BLaER1 treated with 17β-estradiol and CSF1 and Interleukin-3, amounts not matched to agents 10 nM and 100 nM (cell line): Measurements from ENCODE around the gene SLC25A2.
"Not testable (repeated sequence)": the region's sequence is repeated elsewhere in the genome, so short reads cannot be mapped to it uniquely, and the experiment has no call there.

ENCODE experiments used
- H3K27ac ChIP-seq, 11 experiments: shearing (Covaris generic); formaldehyde crosslinking; 2 replicates each; pipeline ENCODE4 v1.8.1; 2022
- H3K27me3 ChIP-seq, 11 experiments: shearing (Covaris generic); formaldehyde crosslinking; 2 replicates each; pipeline ENCODE4 v1.8.1; 2022
- H3K36me3 ChIP-seq, 11 experiments: shearing (Covaris generic); formaldehyde crosslinking; 2 replicates each; pipeline ENCODE4 v1.8.1; 2022
- H3K4me1 ChIP-seq, 10 experiments: shearing (Covaris generic); formaldehyde crosslinking; 2 replicates each; pipeline ENCODE4 v1.8.1; 2022
- H3K4me2 ChIP-seq, 11 experiments: shearing (Covaris generic); formaldehyde crosslinking; 2 replicates each; pipeline ENCODE4 v1.8.1; 2022
- H3K4me3 ChIP-seq, 10 experiments: shearing (Covaris generic); formaldehyde crosslinking; 2 replicates each; pipeline ENCODE4 v1.8.1; 2022
- H3K9ac ChIP-seq, 11 experiments: shearing (Covaris generic); formaldehyde crosslinking; 2 replicates each; pipeline ENCODE4 v1.8.1; 2022
- H3K9me3 ChIP-seq, 11 experiments: shearing (Covaris generic); formaldehyde crosslinking; replicated peaks in 1 of 11; 2 replicates each; pipeline ENCODE4 v1.8.1; 2022
- H4K20me1 ChIP-seq, 11 experiments: shearing (Covaris generic); formaldehyde crosslinking; 2 replicates each; pipeline ENCODE4 v1.8.1; 2022
- Cebpa-rat ChIP-seq, 11 experiments: shearing (Covaris generic); IDR thresholded peaks; 2 replicates each; pipeline ENCODE4 v1.8.1; 2022

The SLC25A2 gene

DNA sequence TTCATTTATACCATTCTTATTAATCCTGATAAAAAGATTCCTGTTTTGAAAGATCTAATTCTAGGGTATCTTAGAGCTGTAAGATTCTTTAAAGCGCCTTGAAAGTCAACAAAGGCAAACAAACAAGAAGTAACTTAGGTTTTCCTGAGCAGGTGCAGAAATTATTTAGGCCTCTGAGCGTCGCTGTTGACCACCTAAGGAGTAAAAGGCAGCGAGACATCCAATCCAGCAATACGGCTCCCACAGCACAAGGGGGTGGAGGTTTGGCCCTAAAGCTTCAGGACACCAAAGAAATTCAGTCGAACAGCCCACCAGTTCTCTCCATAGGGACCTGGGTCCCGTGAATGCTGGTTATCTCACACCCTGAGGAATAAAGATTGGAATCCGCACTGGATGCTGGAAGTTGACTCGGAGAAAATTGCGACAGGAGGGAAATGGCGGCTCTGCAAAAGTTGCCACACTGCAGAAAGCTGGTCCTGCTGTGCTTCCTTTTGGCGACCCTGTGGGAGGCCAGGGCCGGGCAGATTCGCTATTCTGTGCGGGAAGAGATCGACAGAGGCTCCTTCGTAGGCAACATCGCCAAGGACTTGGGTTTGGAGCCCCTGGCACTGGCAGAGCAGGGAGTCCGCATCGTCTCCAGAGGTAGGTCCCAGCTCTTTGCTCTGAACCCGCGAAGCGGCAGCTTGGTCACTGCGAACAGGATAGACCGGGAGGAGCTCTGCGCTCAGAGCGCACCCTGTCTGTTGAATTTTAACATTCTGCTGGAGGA lies 34.9 kb upstream of the SLC25A2 start, which contains the start of gene PCDHGA2:
TSS of gene PCDHGA2 (plus strand) at position 223 of the 769 bp plus-strand sequence.
- Histone ChIP-seq H3K27ac (no peak within 1 kb of the TSS), H3K4me3 (peak within 1 kb of the TSS in 1 of 10 experiments; percentile 29; a peak in 5 of 20 replicates), H3K4me1 (no peaks in the 10 kb centered on the region), H3K9me3 (peaks cover 81 to 100% (median 93%) of the 10 kb centered on the region in 11 experiments), H4K20me1 (no peaks in the 10 kb centered on the region), H3K4me2 (no peak within 1 kb of the TSS), H3K27me3 (no peaks in the 10 kb centered on the region), H3K36me3 (peaks cover 0 to 10% (median 0%) of the 10 kb centered on the region in 11 experiments; a peak in 4 of 22 replicates), H3K9ac (no peak within 1 kb of the TSS)
- no peak for TF ChIP-seq Cebpa-rat (IDR thresholded peaks at IDR 0.05)

DNA sequence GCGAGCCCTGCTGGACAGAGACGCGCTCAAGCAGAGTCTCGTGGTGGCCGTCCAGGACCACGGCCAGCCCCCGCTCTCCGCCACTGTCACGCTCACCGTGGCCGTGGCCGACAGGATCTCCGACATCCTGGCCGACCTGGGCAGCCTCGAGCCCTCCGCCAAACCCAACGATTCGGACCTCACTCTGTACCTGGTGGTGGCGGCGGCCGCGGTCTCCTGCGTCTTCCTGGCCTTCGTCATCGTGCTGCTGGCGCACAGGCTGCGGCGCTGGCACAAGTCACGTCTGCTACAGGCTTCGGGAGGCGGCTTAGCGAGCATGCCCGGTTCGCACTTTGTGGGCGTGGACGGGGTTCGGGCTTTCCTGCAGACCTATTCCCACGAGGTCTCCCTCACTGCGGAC lies 28.7 kb upstream of the SLC25A2 start:
- H3K4me3 ChIP-seq, H3K27ac ChIP-seq, H3K27me3 ChIP-seq, H3K4me1 ChIP-seq, H4K20me1 ChIP-seq, H3K4me2 ChIP-seq, H3K9ac ChIP-seq: not testable (repeated sequence)
- Histone ChIP-seq H3K36me3 (peaks cover 8 to 29% (median 18%) of the 10 kb centered on the region in 11 experiments; a peak in 15 of 22 replicates), H3K9me3 (peaks cover 82 to 100% (median 93%) of the 10 kb centered on the region in 11 experiments)

DNA sequence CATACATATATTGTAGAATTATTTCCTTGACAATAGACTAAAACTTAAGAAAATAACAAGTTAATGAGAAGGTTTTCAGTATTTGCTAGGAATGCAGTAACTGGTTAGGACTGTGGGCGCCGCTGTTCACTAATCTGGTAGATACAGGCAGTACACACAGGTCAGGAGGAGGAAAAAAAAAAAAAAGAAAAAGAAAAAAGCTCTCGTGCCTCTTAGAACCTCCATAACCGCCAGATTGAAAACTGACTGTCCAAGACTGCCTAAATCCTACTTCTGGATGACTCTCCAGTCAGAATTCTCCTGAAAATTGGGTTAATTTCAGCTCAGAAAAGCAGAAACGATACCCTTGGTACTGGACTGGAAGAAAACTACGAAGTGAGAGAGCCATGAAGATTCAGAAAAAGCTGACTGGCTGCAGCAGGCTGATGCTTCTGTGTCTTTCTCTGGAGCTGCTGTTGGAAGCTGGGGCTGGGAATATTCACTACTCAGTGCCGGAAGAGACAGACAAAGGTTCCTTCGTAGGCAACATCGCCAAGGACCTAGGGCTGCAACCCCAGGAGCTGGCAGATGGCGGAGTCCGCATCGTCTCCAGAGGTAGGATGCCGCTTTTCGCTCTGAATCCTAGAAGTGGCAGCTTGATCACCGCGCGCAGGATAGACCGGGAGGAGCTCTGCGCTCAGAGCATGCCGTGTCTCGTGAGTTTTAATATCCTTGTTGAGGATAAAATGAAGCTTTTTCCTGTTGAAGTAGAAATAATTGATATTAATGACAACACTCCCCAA lies 26.6 kb upstream of the SLC25A2 start, which contains the start of gene PCDHGA1:
TSS of gene PCDHGA1 (plus strand) at position 216 of the 782 bp plus-strand sequence.
- H3K4me1 ChIP-seq = peaks cover 0 to 9% (median 4%) of the 10 kb centered on the region in 10 experiments; a peak in 7 of 20 replicates
- H3K4me2 ChIP-seq = no peak within 1 kb of the TSS
- no peaks in the 10 kb centered on the region for H3K27me3 ChIP-seq
- H3K36me3 ChIP-seq = peaks cover 8 to 31% (median 18%) of the 10 kb centered on the region in 11 experiments; a peak in 15 of 22 replicates
- peaks cover 85 to 97% (median 90%) of the 10 kb centered on the region in 11 experiments for H3K9me3 ChIP-seq
- H3K4me3 ChIP-seq = no peak within 1 kb of the TSS
- no peak within 1 kb of the TSS for H3K27ac ChIP-seq
- no peak within 1 kb of the TSS for H3K9ac ChIP-seq
- no peak for TF ChIP-seq Cebpa-rat (IDR thresholded peaks at IDR 0.05)
- no peaks in the 10 kb centered on the region for H4K20me1 ChIP-seq

DNA sequence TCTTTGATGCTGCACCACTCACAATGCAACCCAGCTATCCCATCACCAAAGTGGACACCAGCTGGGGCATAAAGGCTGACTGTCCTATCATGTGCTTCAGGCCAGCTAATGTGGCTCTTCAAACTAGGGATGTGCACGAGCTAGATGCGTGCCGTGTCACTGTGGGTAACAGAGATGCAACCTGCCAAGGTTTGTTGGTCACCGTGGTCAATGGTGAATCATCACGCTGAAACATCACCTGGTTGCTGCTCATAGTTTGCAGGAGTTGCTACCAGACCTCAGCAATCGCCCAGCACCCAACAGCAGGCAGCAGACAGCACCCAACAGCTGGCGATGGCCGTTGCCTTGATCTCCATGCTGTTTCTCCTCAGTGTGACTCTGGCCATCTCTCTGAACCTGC lies 24.4 kb upstream of the SLC25A2 start:
- peaks cover 0 to 9% (median 4%) of the 10 kb centered on the region in 10 experiments; a peak in 7 of 20 replicates for H3K4me1 ChIP-seq
- H3K27ac ChIP-seq = no peak overlapping the region
- no peak overlapping the region for H3K9ac ChIP-seq
- no peaks in the 10 kb centered on the region for H3K27me3 ChIP-seq
- TF ChIP-seq Cebpa-rat (IDR thresholded peaks at IDR 0.05) = no peak
- peaks cover 89 to 98% (median 94%) of the 10 kb centered on the region in 11 experiments for H3K9me3 ChIP-seq
- H3K4me3 ChIP-seq = no peak overlapping the region
- no peaks in the 10 kb centered on the region for H4K20me1 ChIP-seq
- peaks cover 8 to 31% (median 18%) of the 10 kb centered on the region in 11 experiments; a peak in 15 of 22 replicates for H3K36me3 ChIP-seq
- no peak overlapping the region for H3K4me2 ChIP-seq

DNA sequence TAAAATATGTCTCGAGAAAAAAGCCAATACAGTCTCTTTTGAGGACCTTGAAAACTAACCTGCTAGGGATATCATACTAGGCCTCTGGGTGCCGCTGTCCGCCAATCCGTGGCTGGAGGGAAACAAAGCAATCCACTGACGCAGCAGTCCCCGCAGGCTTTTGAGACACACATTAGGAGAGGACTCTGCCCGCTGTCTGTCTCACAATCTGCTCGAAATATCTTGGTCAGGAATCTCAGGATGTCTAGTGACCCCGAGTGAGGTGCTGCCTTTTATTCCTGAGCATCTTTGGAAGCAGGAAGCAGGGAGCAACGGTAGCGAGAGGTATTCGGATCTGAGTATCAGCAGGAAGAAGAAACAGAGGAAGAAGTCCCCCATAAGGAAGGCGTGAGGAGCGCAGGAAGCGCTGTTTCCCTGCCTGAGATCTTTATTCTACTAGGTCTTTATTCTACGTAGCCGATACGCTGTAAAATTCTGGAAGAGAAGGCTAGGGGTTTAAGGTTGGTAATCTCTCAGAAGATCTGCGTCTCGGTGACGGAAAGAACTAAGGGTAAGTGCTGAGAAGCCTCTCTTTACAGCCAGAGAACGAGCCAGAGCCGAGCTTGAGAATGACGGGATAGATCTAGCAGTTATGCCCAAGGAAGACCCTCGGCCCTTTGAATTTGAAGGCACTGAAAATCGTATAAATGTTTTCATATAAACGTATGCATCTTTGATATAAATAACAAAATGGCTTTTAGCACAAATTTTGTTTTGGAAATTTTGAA lies 22.4 kb upstream of the SLC25A2 start:
- no peak for TF ChIP-seq Cebpa-rat (IDR thresholded peaks at IDR 0.05)
- H3K4me3 ChIP-seq = peak overlapping the region; percentile 53 to 66 (median 60)

DNA sequence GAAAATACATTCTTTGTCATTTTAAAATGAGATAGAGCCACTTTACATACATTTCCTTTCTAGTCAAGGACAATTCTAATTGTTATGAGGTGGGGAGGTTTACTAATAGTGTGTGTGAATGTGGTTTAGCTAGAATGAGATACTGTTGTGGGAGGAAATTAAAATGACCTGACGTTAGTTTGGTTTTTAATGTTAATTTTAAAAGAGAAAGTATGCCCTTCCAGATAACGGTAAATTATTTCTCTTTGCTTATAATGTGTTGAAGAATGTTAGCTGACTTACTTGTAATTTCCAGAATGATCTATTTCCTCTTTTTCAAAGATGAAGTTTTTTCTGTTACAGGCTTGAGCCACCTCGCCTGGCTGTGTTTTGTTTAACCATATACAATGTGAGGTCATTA lies 18.4 kb upstream of the SLC25A2 start:
- H3K4me2 ChIP-seq = no peak overlapping the region
- H3K27me3 ChIP-seq = peaks cover 0 to 3% (median 0%) of the 10 kb centered on the region in 11 experiments; a peak in 2 of 22 replicates
- no peak for TF ChIP-seq Cebpa-rat (IDR thresholded peaks at IDR 0.05)
- no peak overlapping the region for H3K9ac ChIP-seq
- H3K9me3 ChIP-seq = peaks cover 88 to 98% (median 93%) of the 10 kb centered on the region in 11 experiments
- H4K20me1 ChIP-seq = no peaks in the 10 kb centered on the region
- H3K4me1 ChIP-seq = peaks cover 0 to 9% (median 6%) of the 10 kb centered on the region in 10 experiments; a peak in 8 of 20 replicates
- H3K27ac ChIP-seq = no peak overlapping the region
- no peak overlapping the region for H3K4me3 ChIP-seq
- H3K36me3 ChIP-seq = peaks cover 27 to 29% (median 27%) of the 10 kb centered on the region in 11 experiments

More for the DNA sequence above, 22.4 kb upstream of the SLC25A2 start:
- Histone ChIP-seq H3K27ac (peak overlapping the region; percentile 55 to 87 (median 80); a peak in 21 of 22 replicates), H3K27me3 (no peaks in the 10 kb centered on the region), H3K36me3 (peaks cover 8 to 22% (median 16%) of the 10 kb centered on the region in 11 experiments; a peak in 16 of 22 replicates), H3K4me2 (peak overlapping the region; percentile 52 to 79 (median 60)), H4K20me1 (no peaks in the 10 kb centered on the region), H3K9ac (peak overlapping the region; percentile 74 to 87 (median 82)), H3K4me1 (peaks cover 0 to 9% (median 5%) of the 10 kb centered on the region in 10 experiments; a peak in 7 of 20 replicates), H3K9me3 (peaks cover 88 to 98% (median 94%) of the 10 kb centered on the region in 11 experiments)

DNA sequence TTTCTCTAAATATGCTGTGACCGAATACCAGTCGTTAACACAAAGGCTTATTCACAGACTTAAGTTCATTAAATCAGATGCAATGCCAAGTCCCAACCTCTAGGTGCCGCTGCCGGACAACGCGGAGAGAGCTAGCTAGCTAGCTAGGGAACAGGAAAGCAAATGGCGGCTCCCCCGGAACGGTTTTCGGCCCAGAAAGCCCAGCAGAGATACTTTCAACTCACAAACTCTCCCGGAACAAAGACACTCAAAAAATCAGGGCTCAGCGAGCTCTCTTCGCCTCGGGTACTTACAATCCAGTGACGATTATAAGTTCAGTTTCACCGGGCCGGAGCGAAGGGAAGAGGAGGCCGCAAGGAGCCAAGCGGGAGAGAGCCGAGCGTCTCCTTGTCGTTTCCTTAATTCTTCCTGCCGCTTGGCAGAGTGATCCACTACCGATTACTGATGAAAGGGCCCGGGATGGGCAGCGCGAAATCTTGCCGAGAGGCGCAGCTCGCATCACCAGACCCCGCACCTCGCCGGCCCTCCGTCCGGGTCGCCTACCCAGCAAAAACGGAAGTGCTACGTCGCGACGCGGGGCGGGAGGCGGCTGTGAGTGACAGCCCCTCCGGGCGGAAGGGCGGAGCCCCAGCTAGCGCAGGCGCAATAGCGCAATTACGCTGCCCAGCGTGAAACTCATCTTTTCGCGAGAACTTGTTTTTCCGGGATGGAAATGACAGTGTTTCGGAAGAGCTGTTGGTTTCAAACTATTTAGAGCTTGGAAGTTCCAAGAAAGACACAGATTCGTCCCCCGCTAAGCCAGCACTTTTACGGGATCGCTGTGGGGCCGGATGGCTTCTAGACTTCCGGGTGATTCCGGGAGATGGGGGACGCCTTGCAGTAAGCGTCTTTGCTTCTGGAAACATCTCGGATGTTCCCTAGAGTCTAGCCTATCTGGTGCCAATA lies 16.6 kb upstream of the SLC25A2 start, which contains the start of gene TAF7:
TSS of gene TAF7 (minus strand) at position 560 of the 945 bp plus-strand sequence. CDS start 740 bp downstream, outside the sequence.
- Histone ChIP-seq H3K9ac (peak within 1 kb of the TSS; percentile 92 to 99 (median 94)), H3K27me3 (peaks cover 0 to 3% (median 0%) of the 10 kb centered on the region in 11 experiments; a peak in 2 of 22 replicates), H3K4me3 (peak within 1 kb of the TSS; percentile 70 to 90 (median 81)), H3K4me1 (peaks cover 0 to 5% (median 0%) of the 10 kb centered on the region in 10 experiments; a peak in 2 of 20 replicates), H3K36me3 (peaks cover 44 to 46% (median 45%) of the 10 kb centered on the region in 11 experiments), H4K20me1 (peaks cover 0 to 5% (median 0%) of the 10 kb centered on the region in 11 experiments; a peak in 1 of 22 replicates), H3K4me2 (peak within 1 kb of the TSS; percentile 38 to 71 (median 59)), H3K9me3 (peaks cover 93 to 99% (median 97%) of the 10 kb centered on the region in 11 experiments), H3K27ac (peak within 1 kb of the TSS; percentile 95 to 99 (median 97))
- no peak for TF ChIP-seq Cebpa-rat (IDR thresholded peaks at IDR 0.05)
